Subcutaneous adipose tissue (tissue), 4 donors: Measurements from ENCODE around the gene RERG. TPM values are rescaled to one million over a fixed set of nuclear protein-coding genes. Genes with fewer than 3 reads are reported as not detected.

Experiments used
- total RNA-seq, 4 donors: library from RNA; depleted of rRNA; stranded (reverse); fragments of >200 nt; gene quantifications; one replicate each; pipeline ENCODE4 v1.1.0, GENCODE V29; 2016
- TF ChIP-seq, protein P1 (sequence below): fragments of 450-650 bp; IDR thresholded peaks from one replicate; pipeline ENCODE4 v1.5.1; 2016; ENCODE audit warnings: low read depth, mild to moderate bottlenecking, control low read depth, antibody characterized with exemption, moderate library complexity

RERG gene
- total RNA-seq, 4 donors from 2014 or later: 15.3 to 42.4 (median 23.5) TPM

DNA sequence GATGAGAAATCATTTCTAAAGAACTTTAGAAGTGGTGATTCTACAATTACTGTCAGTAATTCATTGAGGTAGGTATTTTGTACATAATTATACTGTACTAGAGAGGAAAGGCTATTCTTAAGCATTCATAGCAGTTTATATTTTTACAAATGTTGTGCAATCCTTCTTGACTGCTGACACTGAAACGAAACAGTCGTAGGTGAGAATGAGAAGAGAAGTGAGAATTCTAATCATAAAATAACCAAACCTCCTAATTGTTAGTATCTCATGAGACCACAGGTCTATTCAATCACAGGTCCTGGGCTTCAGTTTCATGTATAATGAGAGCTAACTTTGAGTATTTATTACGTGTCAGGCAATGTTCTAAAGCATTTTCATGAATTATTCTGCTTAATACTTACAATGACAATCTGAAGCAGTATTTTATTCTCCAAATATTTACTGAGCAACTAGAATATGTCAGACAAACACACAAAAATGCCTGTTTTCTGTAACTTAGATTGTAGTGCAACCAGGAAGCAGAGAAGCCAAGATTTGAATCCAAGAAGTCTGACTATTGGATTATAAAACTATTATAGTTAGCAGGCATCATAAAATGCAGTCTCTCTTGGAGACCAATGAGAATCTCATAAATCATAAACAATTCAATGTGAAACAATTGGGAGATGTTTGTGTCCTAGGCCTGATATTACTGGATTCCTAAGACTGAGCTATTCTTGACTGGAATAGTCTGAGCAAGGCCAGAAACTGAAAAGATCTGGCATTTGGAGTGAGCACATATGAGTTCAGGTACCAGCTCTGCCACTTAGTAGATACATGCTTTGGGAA lies 24.3 kb downstream of the RERG start:
- TF ChIP-seq, protein P1, sequence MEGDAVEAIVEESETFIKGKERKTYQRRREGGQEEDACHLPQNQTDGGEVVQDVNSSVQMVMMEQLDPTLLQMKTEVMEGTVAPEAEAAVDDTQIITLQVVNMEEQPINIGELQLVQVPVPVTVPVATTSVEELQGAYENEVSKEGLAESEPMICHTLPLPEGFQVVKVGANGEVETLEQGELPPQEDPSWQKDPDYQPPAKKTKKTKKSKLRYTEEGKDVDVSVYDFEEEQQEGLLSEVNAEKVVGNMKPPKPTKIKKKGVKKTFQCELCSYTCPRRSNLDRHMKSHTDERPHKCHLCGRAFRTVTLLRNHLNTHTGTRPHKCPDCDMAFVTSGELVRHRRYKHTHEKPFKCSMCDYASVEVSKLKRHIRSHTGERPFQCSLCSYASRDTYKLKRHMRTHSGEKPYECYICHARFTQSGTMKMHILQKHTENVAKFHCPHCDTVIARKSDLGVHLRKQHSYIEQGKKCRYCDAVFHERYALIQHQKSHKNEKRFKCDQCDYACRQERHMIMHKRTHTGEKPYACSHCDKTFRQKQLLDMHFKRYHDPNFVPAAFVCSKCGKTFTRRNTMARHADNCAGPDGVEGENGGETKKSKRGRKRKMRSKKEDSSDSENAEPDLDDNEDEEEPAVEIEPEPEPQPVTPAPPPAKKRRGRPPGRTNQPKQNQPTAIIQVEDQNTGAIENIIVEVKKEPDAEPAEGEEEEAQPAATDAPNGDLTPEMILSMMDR: no peak

DNA sequence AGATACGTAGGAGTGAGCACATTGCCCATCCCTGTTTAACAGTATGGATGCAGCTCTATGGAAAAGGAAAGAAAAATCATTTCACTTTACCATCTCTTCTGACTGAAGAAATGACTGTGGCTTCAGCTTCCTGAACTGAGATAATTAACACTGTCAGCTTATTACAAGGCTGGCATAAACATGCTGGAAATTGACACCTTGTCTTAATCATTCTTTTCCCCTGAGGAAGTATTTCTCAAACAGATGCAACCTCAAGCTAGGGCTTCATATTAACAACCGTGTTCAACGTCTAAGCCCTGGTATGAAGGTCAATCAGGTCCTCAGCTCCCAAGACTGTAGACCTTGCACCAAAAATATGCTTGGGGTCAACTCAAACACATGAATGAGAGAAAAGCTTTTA lies 25.0 kb downstream of the RERG start:
- TF ChIP-seq, protein P1: no peak

DNA sequence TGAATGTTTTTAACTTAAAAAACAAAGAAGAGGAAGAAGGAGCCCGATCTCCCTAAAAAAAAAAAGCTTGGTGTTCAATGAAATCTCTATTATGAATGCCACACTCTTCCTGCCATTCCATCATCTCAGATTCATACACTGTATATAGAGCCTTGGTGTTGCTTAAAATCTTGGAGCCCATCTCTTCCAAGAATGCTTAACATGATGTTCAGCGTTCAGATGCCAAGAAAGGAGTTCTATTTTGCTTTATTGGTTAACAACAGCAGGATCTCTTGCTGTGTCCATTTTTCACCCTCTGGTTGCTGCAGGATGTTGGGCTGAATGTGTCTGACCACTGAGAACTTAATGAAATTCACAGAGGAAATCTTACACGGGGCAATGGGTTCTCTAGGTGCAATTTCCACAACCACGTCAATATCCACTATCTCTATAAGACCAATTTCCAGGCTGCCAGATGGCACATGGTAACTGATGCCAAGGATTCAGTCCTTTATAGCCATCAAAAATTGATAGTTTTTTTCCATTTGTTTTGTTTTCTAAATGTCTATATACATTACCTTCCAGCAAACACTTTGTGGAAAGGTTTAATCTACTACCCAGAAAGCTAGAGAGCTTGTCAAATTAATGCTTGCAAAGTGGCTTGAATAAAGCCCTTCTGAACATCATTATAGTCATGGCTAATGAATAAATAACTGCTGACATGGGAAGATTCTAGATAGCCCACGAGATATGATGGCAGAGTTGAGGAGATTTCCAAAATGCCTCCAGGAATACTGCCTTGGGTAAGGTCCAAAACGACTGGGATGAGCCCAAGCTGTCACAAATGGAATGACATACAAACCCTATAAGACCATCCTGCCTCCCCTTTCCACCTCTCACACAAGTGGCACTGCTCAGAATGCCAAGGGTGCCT lies 26.5 kb downstream of the RERG start:
- TF ChIP-seq, protein P1: no peak

DNA sequence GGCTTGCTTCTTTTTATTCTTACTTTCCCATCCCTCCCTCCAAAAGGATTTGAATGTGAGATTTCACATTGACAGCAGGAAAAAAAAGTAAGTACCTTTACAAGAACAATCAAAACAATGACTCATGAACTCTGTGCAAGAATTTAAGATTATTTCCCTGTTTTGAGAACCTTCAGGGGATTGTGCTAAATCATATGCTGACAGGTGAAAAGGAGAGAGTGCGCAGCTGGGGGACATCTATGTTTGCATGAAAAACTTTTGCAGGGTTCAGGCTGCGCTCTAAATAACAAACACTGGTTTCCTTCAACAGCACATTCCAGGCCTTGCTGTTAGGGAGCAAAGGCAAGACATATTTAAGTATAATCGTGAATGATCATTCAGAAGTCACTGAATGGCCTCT lies 27.3 kb downstream of the RERG start:
- TF ChIP-seq, protein P1: no peak

DNA sequence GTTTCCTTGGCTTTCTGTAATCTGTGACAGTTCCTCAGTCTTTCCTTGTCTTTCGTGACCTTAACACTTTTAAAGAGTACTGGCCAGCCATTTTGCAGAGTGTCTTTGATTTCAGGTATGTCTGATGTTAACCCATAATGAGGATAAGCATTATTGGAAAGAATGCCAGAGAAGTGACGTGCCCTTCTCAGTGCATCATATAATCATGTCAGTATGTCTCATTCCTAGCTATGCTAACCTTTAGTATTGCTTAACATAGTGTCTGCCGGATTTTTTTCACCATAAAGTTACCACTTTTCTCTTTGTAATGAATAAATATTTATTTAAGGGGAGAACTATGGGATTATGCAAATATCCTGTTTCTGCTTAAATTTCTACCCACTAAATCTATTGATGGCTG lies 28.5 kb downstream of the RERG start:
- TF ChIP-seq, protein P1: no peak

DNA sequence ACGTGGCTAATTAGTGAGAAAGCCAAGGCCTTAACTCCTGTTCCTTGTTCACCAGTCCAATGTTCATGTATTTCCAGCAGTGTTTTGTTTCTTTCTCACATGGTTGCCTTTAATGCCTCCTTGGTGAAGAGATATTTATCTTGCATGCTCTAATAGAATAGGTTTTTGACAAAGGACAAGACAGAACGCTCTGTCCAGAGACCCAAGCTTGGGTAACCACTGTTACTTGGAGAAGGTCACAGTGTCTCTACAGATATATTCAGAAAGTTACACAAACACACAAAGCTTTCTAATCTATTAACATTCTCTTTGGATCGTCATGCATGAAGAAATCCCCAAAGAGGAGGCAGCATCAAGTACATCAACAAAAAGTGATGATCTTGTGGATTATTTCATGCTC lies 33.1 kb downstream of the RERG start:
- TF ChIP-seq, protein P1: no peak

DNA sequence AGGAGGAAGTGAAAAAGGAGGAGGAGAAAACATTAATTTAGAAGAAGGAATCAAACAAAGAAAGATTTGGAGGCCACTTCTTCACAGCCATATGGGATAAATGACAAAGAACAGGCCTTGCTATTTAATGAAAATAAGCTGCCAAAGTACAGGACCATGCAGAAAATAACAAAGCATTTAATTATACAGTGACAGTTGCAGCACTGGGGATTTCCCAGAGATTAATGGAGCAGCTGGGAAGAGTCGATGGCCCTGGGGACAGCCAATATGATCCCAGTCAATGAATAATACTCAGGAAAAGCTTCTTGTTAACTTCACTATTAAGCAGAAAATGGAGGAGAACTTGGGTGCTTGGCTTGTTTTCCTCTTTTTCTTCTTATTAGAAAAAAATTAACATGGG lies 34.6 kb downstream of the RERG start:
- TF ChIP-seq, protein P1: no peak
